Non-pigmented ciliary epithelial cell (primary cell): ENCODE results near the gene ORMDL2.
"Not testable (repeated sequence)": the region's sequence is repeated elsewhere in the genome, so short reads cannot be mapped to it uniquely, and the experiment has no call there.

Experiments used
- DNase-seq: peaks from one replicate; pipeline ENCODE4 v3.0.0-alpha.2; 2010; ENCODE audit warnings: low read depth

The ORMDL2 gene

DNA sequence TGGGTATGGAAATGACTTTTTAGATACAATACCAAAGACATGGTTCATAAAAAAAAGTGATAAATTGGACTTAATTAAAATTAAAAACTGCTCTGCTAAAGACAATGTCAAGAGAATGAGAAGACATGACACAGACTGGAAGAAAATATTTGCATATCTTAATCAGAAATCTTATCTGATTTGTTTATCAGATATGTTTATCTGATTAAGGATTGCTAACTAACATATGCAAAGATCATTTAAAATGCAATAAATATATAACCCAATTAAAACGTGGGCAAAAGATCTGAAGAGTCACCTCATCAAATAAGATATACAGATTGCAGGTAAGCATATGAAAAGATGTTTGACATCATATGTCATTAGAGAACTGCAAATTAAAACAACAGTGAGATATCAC lies 34.9 kb downstream of the ORMDL2 start:
- DNase-seq = no peak

DNA sequence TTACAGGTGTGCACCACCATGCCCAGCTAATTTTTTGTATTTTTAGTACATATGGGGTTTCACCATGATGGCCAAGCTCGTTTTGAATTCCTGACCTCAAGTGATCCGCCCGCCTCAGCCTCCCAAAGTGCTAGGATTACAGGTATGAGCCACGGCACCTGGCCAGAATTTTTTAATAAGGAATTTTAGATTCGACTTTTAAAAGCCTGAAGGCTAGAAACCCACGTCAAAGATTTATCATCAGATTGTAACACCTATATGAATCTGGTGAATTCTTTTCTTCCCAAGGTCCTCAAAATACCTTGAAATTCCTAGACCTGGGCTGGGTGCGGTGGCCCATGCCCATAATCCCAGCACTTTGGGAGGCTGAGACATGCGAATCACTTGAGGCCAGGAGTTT lies 43.6 kb downstream of the ORMDL2 start:
- DNase-seq = no peak

DNA sequence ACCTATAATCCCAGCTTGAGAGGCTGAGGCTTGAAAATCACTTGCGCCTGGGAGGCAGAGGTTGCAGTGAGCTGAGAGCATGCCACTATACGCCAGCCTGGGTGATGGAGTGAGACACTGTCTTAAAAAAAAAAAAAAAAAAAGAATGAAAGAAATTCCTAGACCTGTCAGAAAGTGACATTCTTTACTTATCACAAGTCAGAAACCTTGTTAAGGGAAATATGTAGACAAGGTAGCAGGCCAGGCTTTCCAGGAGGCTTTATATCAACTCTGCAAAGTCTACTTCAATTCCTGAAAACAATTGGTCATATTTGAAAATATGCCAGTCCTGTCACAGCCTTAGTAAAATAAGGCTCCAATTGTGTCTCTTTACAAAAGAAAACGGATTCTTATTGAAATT lies 44.0 kb downstream of the ORMDL2 start:
- no peak for DNase-seq

DNA sequence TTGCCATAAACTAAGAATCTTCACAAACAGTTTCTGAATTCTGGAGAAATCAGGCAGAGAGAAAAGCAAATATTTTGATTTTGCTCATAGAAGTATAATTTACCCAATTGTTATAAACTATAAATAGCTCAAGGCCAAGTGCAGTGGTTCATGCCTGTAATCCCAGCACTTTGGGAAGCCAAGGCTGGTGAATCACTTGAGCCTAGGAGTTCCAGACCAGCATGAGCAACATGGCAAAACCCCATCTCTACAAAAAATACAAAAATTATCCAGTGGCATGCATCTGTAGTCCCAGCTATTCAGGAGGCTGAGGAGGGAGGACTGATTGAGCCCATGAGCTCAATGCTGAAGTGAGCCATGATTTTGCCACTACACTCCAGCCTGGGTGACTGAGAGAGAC lies 44.4 kb downstream of the ORMDL2 start:
- no peak for DNase-seq

DNA sequence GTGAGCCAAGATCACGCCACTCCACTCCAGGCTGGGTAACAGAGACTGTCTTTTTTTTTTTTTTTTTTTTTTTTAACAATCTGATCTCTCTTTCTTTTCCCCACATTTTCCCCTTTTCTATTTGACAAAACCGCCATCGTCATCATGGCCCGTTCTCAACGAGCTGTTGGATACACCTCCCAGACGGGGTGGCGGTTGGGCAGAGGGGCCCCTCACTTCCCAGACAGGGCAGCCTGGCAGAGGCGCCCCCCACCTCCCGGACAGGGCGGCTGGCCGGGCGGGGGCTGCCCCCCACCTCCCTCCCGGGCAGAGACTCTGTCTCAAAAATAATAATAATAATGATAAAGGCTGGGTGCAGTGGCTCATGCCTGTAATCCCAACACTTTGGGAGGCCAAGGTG lies 45.1 kb downstream of the ORMDL2 start:
- DNase-seq = not testable (repeated sequence)

DNA sequence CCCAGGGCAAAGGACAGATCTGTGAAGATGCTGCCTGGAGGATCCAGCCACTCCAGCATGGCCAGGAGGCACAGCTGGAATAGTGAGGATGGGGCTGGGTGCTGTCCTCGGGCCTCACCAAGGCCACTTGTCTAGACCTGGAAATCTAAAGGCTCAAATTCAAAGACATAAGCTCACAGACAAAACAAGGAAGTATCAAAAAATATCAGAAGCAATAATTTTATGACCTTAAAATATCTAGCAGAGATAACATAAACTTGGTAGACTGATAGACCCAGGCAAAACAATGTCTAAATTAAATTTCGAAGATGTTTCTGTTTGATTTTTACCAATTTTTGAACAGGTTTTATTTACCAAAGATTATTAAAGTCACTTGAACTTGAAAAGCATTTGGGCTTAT lies 47.5 kb downstream of the ORMDL2 start:
- no peak for DNase-seq

DNA sequence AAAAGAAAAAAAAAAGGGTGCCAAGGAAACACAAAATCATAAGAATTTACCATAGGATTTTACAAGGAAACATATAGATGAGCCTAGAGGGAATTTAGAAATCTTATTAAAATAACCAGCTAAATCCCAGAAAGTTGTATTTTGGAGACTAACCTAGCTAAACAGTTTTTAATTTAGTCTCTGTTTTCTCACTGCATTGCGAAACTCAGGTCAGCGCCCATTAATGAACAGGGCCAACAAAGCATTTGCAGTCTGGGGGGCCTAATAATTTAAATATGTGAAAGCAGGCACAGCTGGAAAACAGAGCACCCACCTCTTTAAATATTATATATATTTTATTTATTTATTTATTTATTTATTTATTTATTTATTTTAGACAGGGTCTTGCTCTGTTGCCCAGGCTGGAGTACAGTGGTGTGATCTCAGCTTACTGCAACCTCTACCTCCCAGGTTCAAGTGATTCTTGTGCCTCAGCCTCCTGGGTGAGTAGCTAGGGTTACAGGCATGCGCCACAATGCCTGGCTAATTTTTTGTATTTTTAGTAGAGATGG lies 48.7 kb downstream of the ORMDL2 start:
- DNase-seq = not testable (repeated sequence)
